Epithelial cell of esophagus (primary cell): Measurements from ENCODE around the gene SMIM9.
"Not testable (repeated sequence)": the region's sequence is repeated elsewhere in the genome, so short reads cannot be mapped to it uniquely, and the experiment has no call there.

ENCODE experiments used
- DNase-seq: peaks from one replicate; pipeline ENCODE4 v3.0.0; 2010; ENCODE audit warnings: low read depth
- H3K4me3 ChIP-seq: 2 replicates; pipeline ENCODE4 v1.5.1; 2011; ENCODE audit warnings: mild to moderate bottlenecking, low read length, control low read depth
- CTCF ChIP-seq: IDR thresholded peaks from 2 replicates; pipeline ENCODE4 v1.5.1; 2011; ENCODE audit warnings: low read depth, mild to moderate bottlenecking, low read length, control low read depth, inconsistent platforms; ENCODE audit not compliant: insufficient read depth; ENCODE audit errors: missing control alignments

The SMIM9 gene

GRCh38 chrX:154822029-154822428, 12.4 kb downstream of the SMIM9 start:
- H3K4me3 ChIP-seq: no peak overlapping the region
- TF ChIP-seq CTCF: no peak
- DNase-seq: no peak

- DNase-seq: no peak
- H3K4me3 ChIP-seq: no peak overlapping the region
- TF ChIP-seq CTCF: no peak
Measured at GRCh38 chrX:154821523-154821922, 12.9 kb downstream of the SMIM9 start.

GRCh38 chrX:154819771-154820341, 14.6 kb downstream of the SMIM9 start:
- no peak for TF ChIP-seq CTCF
- DNase-seq: no peak
- no peak overlapping the region for H3K4me3 ChIP-seq

- no peak for DNase-seq
- no peak overlapping the region for H3K4me3 ChIP-seq
- TF ChIP-seq CTCF: no peak
Measured at GRCh38 chrX:154818916-154819770, 15.3 kb downstream of the SMIM9 start.

- H3K4me3 ChIP-seq, DNase-seq: not testable (repeated sequence)
Measured at GRCh38 chrX:154817048-154817618, 17.3 kb downstream of the SMIM9 start.

- not testable (repeated sequence) for H3K4me3 ChIP-seq, DNase-seq
Measured at GRCh38 chrX:154816326-154816898, 18.1 kb downstream of the SMIM9 start.

GRCh38 chrX:154815274-154815818, 19.1 kb downstream of the SMIM9 start:
- DNase-seq: no peak
- no peak for TF ChIP-seq CTCF
- H3K4me3 ChIP-seq: no peak overlapping the region

GRCh38 chrX:154813801-154814200, 20.7 kb downstream of the SMIM9 start:
- no peak overlapping the region for H3K4me3 ChIP-seq
- TF ChIP-seq CTCF: no peak
- no peak for DNase-seq
